ENCODE measurements around the gene COL4A5.

The COL4A5 gene

DNA sequence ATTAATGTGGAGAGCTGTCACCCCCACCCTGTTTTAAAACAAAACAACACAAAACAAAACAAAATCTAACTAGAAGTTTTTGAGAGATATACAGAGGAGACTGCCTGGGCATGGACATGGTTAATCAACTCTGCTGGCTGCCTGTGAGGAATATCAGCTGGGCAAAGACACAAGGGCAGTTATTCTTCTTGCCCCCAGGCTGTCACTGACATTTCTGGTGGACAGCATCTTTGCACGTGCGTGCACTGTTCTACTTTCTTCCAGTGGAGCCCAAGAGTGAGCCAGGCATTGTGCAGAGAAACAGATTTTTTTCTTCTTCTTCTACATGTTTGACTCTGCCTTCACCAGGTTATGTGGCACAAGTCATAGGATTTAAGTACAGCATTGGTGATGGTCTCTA is 282.9 kb downstream of the COL4A5 start:
- no peak for DNase-seq (ENCODE audit: low read depth)
- TF ChIP-seq, protein P1, sequence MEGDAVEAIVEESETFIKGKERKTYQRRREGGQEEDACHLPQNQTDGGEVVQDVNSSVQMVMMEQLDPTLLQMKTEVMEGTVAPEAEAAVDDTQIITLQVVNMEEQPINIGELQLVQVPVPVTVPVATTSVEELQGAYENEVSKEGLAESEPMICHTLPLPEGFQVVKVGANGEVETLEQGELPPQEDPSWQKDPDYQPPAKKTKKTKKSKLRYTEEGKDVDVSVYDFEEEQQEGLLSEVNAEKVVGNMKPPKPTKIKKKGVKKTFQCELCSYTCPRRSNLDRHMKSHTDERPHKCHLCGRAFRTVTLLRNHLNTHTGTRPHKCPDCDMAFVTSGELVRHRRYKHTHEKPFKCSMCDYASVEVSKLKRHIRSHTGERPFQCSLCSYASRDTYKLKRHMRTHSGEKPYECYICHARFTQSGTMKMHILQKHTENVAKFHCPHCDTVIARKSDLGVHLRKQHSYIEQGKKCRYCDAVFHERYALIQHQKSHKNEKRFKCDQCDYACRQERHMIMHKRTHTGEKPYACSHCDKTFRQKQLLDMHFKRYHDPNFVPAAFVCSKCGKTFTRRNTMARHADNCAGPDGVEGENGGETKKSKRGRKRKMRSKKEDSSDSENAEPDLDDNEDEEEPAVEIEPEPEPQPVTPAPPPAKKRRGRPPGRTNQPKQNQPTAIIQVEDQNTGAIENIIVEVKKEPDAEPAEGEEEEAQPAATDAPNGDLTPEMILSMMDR (IDR thresholded peaks at IDR 0.05; ENCODE audit: low read depth, low read length, missing control alignments): no peak
- no peak overlapping the region for H3K4me3 ChIP-seq (ENCODE audit: low read depth, low read length)

DNA sequence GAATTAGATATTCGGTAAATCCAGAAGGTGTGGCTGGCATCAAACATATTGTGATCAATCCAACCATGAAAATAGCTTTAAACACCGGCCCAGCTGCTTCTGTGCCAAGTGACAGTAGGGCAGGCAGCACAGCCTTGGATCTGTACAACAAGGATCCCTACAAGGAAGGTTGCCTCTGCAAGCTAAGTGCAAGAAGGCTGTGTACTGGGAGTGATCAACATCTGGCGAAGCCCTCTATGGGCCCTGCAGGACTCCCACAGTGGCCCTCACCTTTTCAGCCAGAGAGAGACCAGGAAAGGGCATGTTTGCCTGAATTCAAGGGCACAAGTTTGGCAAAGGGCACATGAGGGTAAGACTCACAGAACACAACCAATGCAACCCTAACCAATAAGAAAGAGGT is 287.1 kb downstream of the COL4A5 start:
- no peak overlapping the region for H3K4me3 ChIP-seq (ENCODE audit: low read depth, low read length)
- DNase-seq (ENCODE audit: low read depth): no peak
- TF ChIP-seq, protein P1 (IDR thresholded peaks at IDR 0.05; ENCODE audit: low read depth, low read length, missing control alignments): no peak

DNA sequence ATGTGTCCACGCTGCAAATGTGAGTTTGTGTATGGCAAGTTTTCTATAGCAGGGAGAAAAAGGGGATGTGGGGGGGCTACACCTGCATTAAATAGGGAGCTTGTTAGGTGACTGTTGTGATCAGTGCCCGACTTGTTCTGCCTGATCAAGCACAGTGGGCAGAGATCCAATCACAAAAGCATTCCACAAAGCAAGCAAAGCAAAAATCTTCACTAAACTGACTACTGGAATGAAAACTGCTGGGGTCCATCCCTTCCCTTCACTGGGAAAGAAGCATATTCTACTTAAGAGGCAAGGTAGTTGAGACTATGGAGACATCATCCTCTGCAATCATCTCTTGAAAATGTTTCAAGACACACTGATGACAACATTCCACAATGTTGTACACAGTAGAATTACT is 291.5 kb downstream of the COL4A5 start:
- H3K4me3 ChIP-seq (ENCODE audit: low read depth, low read length): no peak overlapping the region
- no peak for DNase-seq (ENCODE audit: low read depth)
- TF ChIP-seq, protein P1 (IDR thresholded peaks at IDR 0.05; ENCODE audit: low read depth, low read length, missing control alignments): no peak

DNA sequence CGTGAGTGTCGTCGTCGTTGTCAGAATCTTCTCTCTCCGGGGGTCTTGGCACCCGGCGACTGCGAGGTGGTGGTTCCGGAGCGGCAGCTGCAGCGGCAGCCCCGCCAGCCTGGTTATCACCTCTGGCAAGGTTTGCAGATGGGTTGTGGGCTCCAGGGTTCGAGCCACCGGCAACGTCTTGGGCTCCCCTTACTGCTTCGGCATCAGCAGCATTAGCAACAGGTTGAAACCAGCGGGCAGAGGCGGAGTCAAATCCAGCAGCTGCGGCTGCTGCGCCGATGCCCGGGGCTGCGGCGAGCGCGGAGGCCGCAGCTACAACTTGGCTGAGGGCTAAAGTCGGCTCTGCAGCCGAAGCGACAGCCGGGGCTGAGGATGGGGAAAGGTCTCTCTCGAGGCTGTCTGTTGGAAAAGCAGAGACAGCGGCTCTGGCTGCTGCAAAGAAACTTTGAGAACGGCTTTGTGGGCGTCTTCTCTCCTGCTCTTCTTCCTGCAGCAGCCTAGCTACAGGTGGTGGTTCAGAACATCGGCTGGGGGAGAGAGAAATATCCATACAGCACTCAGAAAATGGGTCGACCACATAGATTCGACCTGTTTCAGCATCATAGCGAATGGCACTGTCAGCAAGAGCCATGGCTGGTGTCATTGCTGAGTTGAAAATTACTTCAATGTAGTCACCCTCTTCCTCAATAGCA is 293.1 kb downstream of the COL4A5 start:
- no peak for DNase-seq (ENCODE audit: low read depth)
- TF ChIP-seq, protein P1 (IDR thresholded peaks at IDR 0.05; ENCODE audit: low read depth, low read length, missing control alignments): no peak
- H3K4me3 ChIP-seq (ENCODE audit: low read depth, low read length): no peak overlapping the region

DNA sequence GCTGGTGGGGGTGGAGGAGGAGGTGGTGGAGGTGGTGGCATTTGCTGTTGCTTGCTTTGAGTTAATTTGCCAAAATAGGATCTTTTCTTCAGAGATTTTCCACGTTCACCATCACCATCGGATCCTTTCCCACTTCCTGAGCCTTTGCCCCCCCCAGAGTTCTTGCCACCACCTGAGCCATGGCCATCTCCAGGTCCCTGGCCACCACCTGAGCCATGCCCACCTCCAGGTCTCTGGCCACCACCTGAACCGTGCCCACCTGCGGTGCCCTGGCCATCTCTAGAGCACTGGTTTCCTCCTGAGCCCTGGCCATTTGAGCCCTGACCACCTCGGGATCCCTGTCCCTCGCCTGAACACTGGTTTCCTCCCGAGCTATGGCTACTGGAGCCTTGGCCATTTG is 294.8 kb downstream of the COL4A5 start:
- no peak overlapping the region for H3K4me3 ChIP-seq (ENCODE audit: low read depth, low read length)
- DNase-seq (ENCODE audit: low read depth): no peak
- TF ChIP-seq, protein P1 (IDR thresholded peaks at IDR 0.05; ENCODE audit: low read depth, low read length, missing control alignments): no peak

DNA sequence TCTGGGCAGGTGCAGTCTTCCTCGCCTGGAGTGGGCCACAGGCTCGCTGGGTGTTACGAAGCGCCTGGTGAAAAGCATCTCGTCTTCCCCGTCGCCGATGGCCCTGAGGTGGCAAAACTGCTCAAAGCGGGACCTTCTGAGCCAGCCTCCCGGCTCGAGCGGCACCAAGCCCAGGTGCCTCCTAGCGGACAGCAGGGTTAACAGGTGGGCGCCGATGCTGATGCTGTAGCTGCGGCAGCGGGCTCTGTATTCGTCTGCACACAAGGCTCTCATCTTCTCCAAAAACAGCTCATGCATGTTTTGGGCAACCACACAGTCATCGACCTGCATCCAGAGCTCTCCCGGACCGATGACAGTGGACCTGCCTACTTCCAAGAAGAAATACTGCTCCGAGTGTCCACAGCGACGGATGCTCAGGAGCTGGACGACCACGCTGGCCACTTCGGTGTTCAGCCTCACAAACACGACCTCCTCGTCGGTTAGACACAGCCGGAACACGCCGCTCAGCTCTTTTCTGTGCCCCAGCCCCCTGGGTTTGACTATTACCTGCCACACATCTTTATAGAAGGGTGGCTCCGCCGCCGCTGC is 295.5 kb downstream of the COL4A5 start:
- TF ChIP-seq, protein P1 (IDR thresholded peaks at IDR 0.05; ENCODE audit: low read depth, low read length, missing control alignments): peak; percentile 15
- DNase-seq (ENCODE audit: low read depth): no peak
- no peak overlapping the region for H3K4me3 ChIP-seq (ENCODE audit: low read depth, low read length)

Data from GM12864 (cell line).